Pancreas (tissue), 10 donors: ENCODE data around the gene BLTP3A. TPM values are rescaled to one million over a fixed set of nuclear protein-coding genes. Genes with fewer than 3 reads are reported as not detected.
A peak's percentile ranks its signal among the peaks of the same experiment; 100 is the strongest.
"Not testable (repeated sequence)": the region's sequence is repeated elsewhere in the genome, so short reads cannot be mapped to it uniquely, and the experiment has no call there.

Experiments
- ATAC-seq, 4 donors: fragments of 200-7000 bp; cut with Tn5 transposase; one replicate each; pipeline versions ENCODE4 v1.8.0 to v1.9.1; 2020; ENCODE audit warnings: mild to moderate bottlenecking in 4 of 4, moderate library complexity in 4 of 4
- DNase-seq, 6 donors: peaks; one replicate each; pipeline ENCODE4 v3.0.0-alpha.2; 2020
- FAIRE-seq: peaks from 2 replicates; lab custom pipeline; 2012; peaks lifted over from hg19 to GRCh38; lab: Jason Lieb, UNC
- H3K27ac ChIP-seq, 4 donors: fragments of 200-600 bp; sonication (generic); 1 replicate in 3 of 4; 2 replicates in 1 of 4; pipeline versions ENCODE4 v1.5.0 to v1.8.0; 2020
- H3K27me3 ChIP-seq, 4 donors: fragments of 200-600 bp; one replicate each; pipeline ENCODE4 v1.8.0; 2021
- H3K36me3 ChIP-seq, 3 donors: fragments of 200-600 bp; sonication (generic) in 1 of 3; one replicate each; pipeline versions ENCODE4 v1.5.0 to v1.8.0; 2020 to 2021
- H3K4me1 ChIP-seq, 3 donors: fragments of 200-600 bp; one replicate each; pipeline ENCODE4 v1.8.0; 2021
- H3K4me3 ChIP-seq, 4 donors: fragments of 200-600 bp; sonication (generic) in 2 of 4; one replicate each; pipeline versions ENCODE4 v1.5.0 to v1.8.0; 2020 to 2021
- H3K9me3 ChIP-seq, 4 donors: fragments of 200-600 bp; one replicate each; pipeline ENCODE4 v1.8.0; 2021
- WGBS, 2 donors: extraction: QIAGEN DNeasy Blood & Tissue Kit; methylation state at CpG; one replicate each; pipeline ENCODE4 v1.1.7; 2013; 5-methylcytosine and 5-hydroxymethylcytosine counted together
- intact Hi-C, 3 donors: fragments of 100-400 bp; cut with DNase I; formaldehyde crosslinking; loops; one replicate each; pipeline versions ENCODE4 v1.11.1 to v1.14.2; 2022
- polyA plus RNA-seq, 2 donors: library from polyadenylated mRNA; stranded (reverse); fragments of 200-250 nt; gene quantifications; one replicate each; pipeline ENCODE4 v1.2.3, GENCODE V29; 2013
- total RNA-seq, 6 donors: library from RNA; stranded (reverse); fragmentation: NEBNext Ultra II Directional in 4 of 6; extraction: Animal tissue kit (Norgen Biotek cat#: 25700) in 4 of 6; gene quantifications; one replicate each; pipeline versions ENCODE4 v1.2.1 to v1.2.4, GENCODE V29; 2021 to 2023
- TF ChIP-seq, protein P1 (sequence below), 4 donors: fragments of 200-600 bp; sonication (generic) in 3 of 4; IDR thresholded peaks; one replicate each; pipeline versions ENCODE4 v1.5.0 to v1.8.0; 2021; ENCODE audit warnings: antibody characterized with exemption in 4 of 4
- donor health status: healthy with polysubstance abuse.
- donor health status: DM: no; HTN: no; CAD: no; lungs with moderate emphysema.
- donor health status: DM: no; HTN: no; CAD: no.
- donor health status: control.
- donor health status: control.
- donor health status: Bipolar disorder and iron deficiency.
- donor health status: DM: yes; HTN: yes; CAD: no.
- donor health status: DM: no; HTN: no; CAD: no.
- donor health status: DM: no; HTN: no; CAD: no.
- donor health status: DM: yes; HTN: yes; CAD: no.

BLTP3A gene
- total and polyA plus RNA-seq, 8 donors, result 2.5 to 14.4 (median 8.6) TPM

DNA sequence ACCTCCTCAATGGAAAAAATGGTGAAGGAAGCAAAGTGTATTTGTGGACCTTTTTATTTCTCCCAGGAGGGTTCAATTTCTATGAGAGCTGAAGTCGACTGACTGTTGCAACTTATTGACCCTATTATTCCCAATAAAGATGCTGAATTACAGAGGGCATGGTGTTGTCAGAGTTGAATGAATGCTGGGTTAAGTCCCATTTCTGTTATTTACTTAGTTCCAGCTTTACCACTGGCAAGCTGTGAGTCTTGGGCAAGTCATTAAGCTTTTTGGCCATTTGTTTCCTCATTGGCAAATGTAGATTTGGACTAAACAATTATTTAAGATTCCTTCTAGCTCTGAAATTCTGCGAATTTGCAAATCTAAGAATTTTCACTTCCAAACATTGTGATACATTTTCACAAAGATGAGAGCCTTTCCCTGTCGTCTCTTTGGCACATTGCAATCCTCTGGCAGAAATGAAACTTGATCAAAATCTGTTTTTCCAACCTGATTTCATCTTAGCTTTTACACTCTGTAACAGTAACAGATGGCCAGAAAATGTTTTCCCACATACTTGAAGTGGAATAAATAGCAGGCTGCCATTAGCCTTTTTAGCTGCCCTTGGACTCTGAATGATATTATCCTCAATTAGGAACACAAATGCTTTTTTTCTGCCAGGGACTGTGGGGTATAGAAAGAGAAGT lies 21.3 kb downstream of the BLTP3A start:
- no peak overlapping the region for H3K4me3 ChIP-seq
- intact Hi-C loops, result no loop called here
- ATAC-seq (peak in 1 of 4 donors; percentile 20), DNase-seq (no peak), FAIRE-seq (no peak)
- no peak overlapping the region for H3K27ac ChIP-seq
- WGBS, 2 donors, result 57 to 59% methylated on average over 3 of the region's 3 CpGs
- H3K27me3 ChIP-seq, result no peaks in the 10 kb centered on the region
- H3K9me3 ChIP-seq, result no peaks in the 10 kb centered on the region
- TF ChIP-seq, protein P1, sequence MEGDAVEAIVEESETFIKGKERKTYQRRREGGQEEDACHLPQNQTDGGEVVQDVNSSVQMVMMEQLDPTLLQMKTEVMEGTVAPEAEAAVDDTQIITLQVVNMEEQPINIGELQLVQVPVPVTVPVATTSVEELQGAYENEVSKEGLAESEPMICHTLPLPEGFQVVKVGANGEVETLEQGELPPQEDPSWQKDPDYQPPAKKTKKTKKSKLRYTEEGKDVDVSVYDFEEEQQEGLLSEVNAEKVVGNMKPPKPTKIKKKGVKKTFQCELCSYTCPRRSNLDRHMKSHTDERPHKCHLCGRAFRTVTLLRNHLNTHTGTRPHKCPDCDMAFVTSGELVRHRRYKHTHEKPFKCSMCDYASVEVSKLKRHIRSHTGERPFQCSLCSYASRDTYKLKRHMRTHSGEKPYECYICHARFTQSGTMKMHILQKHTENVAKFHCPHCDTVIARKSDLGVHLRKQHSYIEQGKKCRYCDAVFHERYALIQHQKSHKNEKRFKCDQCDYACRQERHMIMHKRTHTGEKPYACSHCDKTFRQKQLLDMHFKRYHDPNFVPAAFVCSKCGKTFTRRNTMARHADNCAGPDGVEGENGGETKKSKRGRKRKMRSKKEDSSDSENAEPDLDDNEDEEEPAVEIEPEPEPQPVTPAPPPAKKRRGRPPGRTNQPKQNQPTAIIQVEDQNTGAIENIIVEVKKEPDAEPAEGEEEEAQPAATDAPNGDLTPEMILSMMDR (IDR thresholded peaks at IDR 0.05), result no peak
- no peaks in the 10 kb centered on the region for H3K36me3 ChIP-seq
- peaks cover 0 to 13% (median 13%) of the 10 kb centered on the region in 3 donors for H3K4me1 ChIP-seq

DNA sequence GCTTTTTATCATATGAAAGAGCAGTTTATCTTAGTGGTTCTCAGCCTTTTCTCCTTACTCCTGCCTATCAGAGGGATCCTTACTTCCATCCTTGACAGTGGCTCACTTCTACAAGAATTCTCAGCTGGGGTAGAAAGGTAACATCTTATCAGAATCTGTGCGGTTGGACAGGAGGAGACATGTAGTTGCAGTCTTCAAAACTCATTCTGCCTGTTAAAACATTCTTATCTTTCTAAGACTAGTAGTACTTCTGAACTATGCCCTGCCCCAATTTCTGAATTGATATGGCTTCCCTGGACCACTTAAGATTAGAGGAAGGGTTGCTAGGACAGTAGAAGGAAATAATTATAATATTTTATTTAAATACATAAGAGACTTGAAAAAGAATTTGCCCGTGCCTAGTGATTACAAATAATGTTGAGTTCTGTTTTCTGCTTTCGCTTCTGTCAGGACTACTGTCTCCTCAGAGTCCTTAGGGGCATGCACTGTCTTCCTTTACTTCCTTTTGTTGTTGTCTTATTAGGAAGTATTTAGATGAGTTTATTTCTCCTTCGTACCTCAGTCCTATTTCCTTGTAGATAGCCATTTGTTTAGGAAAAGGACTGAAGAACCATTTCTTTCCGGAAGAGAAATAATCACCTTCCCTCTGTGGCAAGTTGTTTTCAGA lies 24.9 kb downstream of the BLTP3A start:
- Histone ChIP-seq H3K36me3 (no peaks in the 10 kb centered on the region), H3K27ac (no peak overlapping the region), H3K9me3 (no peaks in the 10 kb centered on the region), H3K4me1 (peaks cover 0 to 5% (median 4%) of the 10 kb centered on the region in 3 donors), H3K4me3 (no peak overlapping the region), H3K27me3 (no peaks in the 10 kb centered on the region)
- TF ChIP-seq, protein P1 (IDR thresholded peaks at IDR 0.05), result no peak
- FAIRE-seq, result no peak
- intact Hi-C loops, result no loop called here
- no peak for DNase-seq
- ATAC-seq, result peak in 1 of 4 donors; percentile 36
- 71 to 72% methylated on average over 5 of the region's 5 CpGs for WGBS, 2 donors

DNA sequence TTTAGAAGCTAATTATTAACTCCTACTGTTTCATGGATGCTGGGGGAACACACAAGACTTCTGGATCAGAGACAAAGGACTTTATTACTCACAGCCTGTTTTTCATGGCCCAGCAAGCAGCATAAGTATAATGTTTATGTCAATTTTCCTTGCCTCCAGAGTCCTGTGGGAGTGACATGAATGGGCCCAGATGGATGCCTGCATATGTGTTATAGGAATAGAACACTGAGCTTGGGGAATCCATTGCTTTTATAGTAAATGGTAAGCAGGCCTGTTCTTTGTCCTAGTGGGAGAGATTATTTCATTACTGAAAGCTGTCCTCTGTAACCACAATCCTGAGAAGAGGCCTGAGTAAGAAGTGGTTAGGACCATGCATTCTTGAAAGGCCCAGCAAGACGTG lies 25.6 kb downstream of the BLTP3A start:
- H3K9me3 ChIP-seq, result no peaks in the 10 kb centered on the region
- no peak for ATAC-seq
- intact Hi-C loops, result no loop called here
- no peak overlapping the region for H3K27ac ChIP-seq
- DNase-seq, result no peak
- WGBS, 2 donors, result 79 to 89% methylated on average over 1 of the region's 1 CpG
- no peaks in the 10 kb centered on the region for H3K36me3 ChIP-seq
- no peak for FAIRE-seq
- H3K4me1 ChIP-seq, result peaks cover 0 to 5% (median 4%) of the 10 kb centered on the region in 3 donors
- no peaks in the 10 kb centered on the region for H3K27me3 ChIP-seq
- TF ChIP-seq, protein P1 (IDR thresholded peaks at IDR 0.05), result no peak
- H3K4me3 ChIP-seq, result no peak overlapping the region

DNA sequence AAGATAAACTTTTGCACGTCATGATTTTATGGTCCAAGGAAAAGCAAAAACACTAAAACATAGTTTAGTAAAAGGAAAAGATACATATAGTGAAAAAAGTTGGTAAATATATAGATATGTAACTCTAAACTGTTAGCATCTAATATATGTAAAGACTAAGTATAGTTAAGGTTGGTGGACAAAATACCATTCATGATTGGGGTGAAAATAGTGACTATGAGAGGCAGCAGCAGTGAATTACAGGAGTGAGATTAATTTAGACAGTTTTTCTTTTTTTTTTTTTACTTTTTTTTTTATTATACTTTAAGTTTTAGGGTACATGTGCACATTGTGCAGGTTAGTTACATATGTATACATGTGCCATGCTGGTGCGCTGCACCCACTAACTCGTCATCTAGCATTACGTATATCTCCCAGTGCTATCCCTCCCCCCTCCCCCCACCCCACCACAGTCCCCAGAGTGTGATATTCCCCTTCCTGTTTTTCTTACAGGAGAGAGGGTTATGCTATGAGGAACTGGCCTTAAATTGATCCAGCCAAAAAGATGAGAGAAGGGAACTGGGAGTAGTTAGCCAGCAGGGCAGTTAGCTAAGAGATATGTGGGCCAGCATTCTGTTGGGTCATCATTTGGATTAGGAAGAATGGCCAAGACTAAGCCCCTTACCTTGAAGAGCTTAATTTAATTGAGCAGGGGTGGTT lies 27.1 kb downstream of the BLTP3A start:
- DNase-seq, H3K27me3 ChIP-seq, H3K27ac ChIP-seq, intact Hi-C loops, H3K4me1 ChIP-seq, H3K4me3 ChIP-seq, FAIRE-seq, H3K9me3 ChIP-seq: not testable (repeated sequence)
- peaks cover 0 to 11% (median 8%) of the 10 kb centered on the region in 3 donors for H3K36me3 ChIP-seq
- ATAC-seq, result peak in 2 of 4 donors; percentile 63 to 66
- 69 to 72% methylated on average over 1 to 2 of the region's 4 CpGs for WGBS, 2 donors
